ENCODE data around the gene HDLBP.

The HDLBP gene

DNA sequence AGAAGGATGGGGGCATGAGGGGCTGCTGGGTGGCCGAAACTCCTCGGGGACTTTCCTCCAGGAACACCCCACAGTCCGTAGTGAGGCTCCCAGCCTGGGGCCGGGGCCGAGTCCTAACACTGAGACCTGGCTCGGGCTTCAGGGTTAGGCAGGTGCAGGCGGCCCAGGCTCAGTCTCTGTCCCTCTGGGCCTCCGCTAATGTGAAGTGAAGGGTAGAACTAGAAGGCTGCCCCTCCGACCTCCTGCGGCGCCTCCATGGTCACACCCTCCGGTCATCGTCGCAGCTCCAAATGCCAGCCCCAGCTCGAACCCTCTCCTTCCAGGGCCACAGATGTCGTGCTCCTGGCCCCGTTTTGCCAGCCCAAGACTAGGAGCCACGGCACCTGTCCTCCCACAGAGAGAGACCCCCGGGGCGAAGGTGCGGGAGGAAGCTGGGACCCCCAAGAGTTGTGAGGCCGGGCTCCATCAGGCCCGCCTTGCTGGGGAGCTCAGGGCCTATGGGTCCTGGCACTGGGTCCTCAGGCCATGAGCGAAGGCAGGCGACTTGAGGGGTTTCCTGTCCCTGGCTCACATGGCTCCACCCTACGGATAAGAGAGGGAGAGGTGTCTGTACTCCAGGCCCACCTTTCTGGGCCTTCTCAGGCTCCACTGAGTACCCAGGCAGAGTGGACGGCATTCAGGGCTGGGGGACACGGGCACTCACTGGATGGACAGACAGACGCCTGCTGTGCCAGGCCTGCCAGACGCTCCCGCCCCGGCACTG lies 126.2 kb downstream of the HDLBP start:
- DNase-seq: no peak

DNA sequence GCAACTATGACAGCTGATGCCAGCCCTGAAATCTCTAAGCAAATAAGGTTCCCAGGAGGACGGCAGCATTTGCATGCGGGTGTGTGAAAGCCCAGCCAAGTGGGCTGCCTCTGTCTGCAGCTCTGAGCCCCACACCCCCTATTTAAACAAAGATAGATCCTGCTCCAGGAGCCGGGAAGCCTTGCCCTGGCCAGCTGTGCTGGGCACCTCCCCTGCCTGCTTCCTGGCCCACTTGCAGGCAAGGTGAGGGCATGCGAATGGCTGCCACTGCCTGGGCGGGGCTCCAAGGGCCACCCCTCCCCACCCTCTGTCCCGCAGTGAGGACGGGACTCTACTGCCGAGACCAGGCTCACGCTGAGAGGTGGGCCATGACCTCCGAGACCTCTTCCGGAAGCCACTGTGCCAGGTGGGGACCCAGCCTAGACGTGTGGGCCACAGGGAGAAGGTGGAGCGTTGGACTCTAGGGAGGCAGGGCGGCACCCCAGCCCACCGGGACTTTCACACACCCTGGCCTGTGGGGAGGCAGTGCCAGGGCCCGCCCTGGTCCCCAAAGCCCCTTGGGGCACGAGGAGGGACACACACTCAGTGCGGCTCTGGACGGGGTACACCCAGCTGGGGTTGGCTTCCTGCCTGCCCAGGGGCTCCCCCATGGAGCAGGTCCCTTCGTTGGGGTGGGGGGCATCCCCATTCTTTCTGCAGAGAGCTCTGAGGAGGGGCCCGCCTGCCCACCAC lies 126.9 kb downstream of the HDLBP start, which contains the start of gene ANO7:
Gene ANO7 (plus strand): TSS at position 317 of the 732 bp plus-strand sequence. CDS start 1,387 bp downstream, outside the sequence.
- no peak for DNase-seq

DNA sequence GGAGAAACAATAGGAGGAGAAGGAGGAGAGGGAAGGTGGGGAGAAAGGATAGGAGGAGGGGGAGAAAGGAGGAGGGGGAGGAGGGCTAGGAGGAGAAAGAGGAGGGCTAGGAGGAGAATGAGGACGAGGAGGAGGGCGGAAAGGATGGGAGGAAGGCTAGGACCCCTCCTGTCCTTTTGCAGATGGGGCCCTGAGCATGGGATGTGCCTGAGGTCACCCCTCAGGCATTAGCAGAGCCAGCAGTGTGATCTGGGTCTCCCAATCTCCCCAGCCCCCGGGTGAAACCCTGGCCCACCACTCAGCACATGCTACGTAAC lies 127.6 kb downstream of the HDLBP start:
- no peak for DNase-seq

DNA sequence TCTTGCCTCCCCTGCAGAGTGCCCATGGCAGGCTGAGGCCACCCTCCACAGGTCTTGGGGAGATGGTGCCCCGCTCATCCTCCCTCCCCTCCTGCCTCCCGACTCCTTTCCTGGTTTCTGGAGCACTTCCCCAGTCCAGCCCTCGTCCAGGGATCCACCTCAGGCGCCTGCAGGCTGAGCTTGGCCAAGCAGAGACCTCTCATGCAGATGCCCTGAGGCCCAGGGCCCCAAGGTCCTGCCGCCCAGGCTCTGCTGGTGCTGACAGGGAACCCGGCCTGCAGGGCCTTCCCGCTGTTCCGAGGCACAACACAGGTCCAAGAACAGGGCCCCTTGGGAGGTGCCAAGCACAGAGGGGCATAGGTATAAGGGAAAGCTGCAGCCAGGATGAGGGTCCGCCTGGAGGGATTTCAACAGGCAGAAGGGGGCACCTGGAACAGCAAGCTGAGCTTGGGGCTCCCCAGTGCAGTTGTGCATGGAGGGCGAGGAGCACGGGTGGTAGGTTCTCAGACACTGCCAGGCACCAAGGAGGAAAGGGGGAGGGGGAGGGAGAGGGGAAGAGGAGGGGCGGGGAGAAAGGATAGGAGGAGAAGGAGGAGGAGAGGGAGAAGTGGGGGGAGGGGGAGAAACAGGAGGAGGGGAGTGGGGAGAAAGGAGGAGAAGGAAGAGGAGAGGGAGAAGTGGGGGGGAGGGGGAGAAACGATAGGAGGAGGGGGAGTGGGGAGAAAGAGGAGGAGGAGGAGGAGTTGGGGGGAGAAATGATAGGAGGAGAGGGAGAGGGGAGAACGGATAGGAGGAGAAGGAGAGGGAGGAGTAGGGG lies 128.2 kb downstream of the HDLBP start:
- DNase-seq: no peak

DNA sequence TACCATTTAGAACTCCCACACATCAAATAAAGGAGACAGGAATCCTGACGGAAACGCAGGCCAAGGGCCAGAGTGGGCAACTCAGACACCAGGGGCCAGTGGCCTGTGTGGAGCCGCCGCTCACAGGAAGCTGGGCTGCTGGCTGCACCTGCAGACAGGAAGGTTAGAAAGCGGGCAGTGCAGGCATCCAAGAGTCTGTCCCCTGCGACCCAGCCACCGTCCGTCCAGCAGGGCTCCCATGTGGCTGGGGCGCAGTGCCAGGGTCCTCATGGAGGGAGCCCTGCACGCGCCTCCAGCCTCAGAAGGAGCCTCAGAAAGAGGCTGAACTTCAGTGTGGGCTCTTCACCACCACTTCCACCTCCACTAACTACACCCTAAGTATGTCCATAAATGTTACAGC lies 129.5 kb downstream of the HDLBP start:
- no peak for DNase-seq

DNA sequence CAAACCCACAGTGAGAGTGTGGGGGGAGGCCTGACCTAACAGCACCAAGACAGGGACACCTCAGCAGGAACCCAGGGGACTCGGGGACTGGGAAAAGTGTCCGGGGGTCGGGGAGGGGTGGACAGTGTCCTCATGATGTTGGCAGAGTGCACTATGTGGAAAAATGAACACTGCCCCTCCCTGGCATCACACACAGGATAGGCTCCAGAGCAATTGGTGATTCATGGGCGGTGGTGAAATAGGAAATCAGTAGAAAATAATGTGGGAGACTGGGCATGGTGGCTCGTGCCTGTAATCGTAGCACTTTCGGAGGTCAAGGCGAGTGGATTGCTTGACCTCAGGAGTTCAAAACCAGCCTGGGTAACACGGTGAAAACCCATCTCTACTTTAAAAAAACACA lies 130.6 kb downstream of the HDLBP start:
- DNase-seq: no peak

DNA sequence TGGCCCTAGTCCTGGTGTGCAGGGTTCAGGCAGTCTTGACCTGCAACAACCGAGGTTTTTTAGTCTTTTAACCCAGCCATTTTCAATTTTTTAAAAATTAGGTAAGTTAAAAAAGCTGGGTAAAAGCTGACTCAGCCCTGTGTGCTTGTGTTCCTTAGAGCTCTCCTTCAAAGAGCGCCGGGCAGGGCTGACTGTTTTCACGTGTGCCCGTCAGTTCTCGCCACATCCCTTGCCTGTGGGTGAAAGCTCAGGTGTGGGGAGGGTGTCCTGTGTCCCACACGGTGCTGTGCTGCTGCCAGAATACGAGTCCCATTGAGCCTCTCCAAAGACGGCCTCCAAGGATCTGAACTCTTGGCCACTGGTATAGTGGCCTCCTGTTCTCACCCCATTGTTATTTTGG lies 132.3 kb downstream of the HDLBP start:
- no peak for DNase-seq

DNA sequence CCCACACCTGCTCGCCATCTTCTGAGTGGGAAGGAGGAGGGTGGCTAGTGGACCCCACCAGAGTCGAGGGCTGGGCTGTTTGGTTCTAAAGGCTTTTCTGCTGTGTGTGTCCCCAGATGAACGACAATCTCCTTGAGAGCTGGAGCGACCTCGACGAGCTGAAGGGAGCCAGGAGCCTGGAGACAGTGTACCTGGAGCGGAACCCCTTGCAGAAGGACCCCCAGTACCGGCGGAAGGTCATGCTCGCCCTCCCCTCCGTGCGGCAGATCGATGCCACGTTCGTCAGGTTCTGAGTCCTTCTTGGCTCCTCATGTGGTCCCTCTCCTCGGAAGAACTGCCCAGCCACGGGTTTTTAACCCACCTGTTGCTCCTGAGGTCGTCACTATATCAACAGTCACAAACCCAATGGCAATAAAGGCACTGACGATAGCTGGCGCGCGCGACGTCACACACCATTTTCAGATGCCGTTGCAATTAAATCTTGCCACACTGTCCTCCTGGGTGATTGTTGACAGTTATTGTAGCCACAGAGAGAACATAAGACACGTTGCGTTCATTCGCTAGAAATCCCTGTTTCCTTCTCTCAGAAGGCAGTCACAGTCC lies 132.8 kb downstream of the HDLBP start:
- no peak for DNase-seq

DNA sequence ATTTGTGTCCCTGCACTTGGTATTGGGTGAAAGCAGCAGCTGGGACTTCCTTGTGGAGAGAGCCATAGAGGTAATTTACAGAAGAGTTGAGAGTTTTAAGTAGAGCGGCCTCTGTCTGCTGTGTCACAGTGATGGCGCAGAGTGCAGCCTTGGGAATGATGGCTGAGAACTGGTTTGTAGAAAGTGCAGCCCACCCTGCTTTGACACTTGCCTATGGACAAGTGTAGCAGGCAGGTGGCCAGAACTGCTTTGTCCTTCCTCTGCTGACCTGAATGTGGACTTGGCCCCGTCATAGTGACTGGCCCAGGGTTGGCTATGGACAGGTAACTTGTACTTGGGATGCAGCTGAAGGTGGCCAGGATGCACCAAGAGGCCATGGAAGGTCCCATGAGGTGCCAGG lies 133.3 kb downstream of the HDLBP start:
- no peak for DNase-seq

DNA sequence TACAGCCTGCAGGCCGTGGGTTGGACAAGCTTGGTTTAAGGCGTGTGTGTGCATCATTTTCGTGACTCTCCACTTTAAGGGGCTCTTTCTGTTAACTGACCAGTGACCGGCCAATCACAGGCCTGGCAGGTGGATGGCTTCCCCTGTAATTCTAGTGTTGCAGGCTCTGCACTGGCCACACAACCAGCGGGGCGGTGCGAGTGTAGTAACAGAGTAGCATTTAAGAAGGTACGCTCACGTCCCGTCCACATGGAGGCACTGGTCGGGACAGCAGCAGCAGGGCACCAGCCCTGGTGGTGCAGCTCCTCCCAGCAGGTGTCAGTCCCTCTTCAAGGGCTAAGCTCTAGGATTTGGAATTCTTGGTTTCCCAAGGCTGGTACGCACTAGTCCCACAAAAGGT lies 135.0 kb downstream of the HDLBP start:
- DNase-seq: no peak

DNA sequence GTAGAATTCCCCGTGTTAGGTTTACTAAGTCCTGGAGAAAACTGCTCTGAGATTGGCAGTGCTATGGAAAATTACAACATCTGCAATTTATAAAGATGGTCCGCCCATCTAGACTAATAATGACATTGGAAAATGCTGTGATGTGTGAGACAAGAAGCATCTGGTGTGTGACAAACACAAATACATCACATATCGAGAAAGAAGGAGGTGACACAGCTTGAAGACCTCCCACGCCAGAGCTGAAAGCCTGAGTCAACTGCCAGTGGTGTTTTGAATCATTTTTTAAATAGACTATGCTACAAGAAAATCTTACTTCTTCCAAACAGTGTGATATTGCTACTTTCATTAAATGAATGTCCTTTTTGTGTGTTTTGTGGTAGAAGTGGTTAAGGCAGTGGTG lies 135.6 kb downstream of the HDLBP start:
- no peak for DNase-seq

DNA sequence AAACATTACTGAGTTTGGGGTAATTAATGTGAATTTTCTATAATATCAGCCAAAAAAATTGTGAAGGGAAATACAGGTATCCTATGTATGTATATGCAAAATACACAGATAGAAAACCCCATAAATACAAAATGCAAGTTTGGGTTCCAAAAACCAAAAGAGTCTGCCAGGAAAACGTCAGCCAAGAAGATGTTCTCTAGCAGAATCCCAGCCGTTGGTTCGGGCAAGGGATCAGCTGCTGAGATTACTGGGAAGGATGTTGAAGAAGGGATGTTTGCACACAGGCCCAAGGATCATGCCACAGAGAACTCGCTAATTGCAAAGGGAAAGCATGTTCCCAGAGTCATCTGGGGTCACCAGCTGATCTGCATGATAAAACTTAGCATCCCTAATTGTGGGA lies 136.5 kb downstream of the HDLBP start:
- DNase-seq: no peak

DNA sequence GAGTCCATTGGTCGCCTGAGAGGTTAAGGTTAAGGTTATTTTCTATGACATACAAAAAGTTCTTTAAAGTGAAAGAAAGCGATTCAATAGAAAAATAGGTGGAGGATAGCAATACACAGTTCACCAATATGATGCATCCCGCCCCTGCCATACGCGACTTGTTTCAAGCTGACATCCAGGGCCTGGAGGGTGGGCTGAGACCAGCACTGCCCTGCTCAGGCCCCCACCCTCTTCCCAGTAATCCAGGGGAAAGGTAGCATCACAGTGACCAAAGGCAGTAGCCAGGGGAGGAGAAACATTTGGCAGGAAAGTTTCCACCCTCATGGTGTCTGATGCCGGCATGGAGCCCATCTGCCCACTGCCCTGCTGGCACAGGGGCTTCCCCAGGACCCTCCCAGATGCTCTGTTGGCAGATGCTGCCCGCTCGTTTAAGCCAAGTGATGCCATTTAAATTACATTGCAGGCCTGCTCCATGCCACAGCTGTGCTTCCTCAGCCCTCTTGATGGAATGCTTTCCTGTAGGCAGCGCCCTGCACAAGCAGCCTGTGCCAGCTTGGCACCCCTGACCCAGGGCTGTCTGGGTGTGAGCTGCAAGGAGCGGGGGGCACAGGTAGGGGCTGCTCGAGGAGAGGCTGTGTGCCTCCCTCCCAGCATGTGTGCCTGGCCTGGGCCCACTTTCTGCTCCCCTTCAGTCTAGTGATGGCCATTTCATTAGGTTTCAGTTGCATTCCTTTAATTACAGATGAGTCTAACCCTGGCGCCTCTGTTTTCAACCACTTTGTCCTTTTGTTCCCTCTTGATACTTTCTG lies 137.7 kb downstream of the HDLBP start:
- no peak for DNase-seq

Data from suppressor macrophage treated with lipopolysaccharide for 1 hour (primary cell).